ENCODE measurements around the gene RAB27A. TPM values are rescaled to one million over a fixed set of nuclear protein-coding genes. Genes with fewer than 3 reads are reported as not detected.

Gene RAB27A
- total and polyA plus RNA-seq, 5 experiments from 2014 or later, result 26.2 to 88.0 (median 35.0) TPM

- Mint-ChIP-seq H3K9me3 (peaks cover 0 to 3% (median 0%) of the 10 kb centered on the region in 9 donors), H3K36me3 (peaks cover under 1 to 13% (median 5%) of the 10 kb centered on the region in 3 donors), H3K27me3 (no peaks in the 10 kb centered on the region), H3K4me3 (no peak overlapping the region), H3K27ac (no peak overlapping the region), H3K4me1 (peaks cover 0 to 6% (median 0%) of the 10 kb centered on the region in 4 donors)
- DNase-seq, result no peak
- POLR2A ChIA-PET, result interaction anchor here (0.7 kb wide), 1 partner anchor 13 kb away, joined by 3 read pairs; no protein-coding TSS in a partner anchor
- ATAC-seq, result no peak
Measured at GRCh38 chr15:55204464-55204863, 85.1 kb downstream of the RAB27A start.

- no peak for ATAC-seq
- POLR2A ChIA-PET, result no interaction called here
- no peak for DNase-seq
- Mint-ChIP-seq H3K4me3 (no peak overlapping the region), H3K27ac (peak overlapping the region in 2 of 10 donors; percentile 7 to 30), H3K27me3 (no peaks in the 10 kb centered on the region), H3K36me3 (peaks cover 3 to 13% (median 4%) of the 10 kb centered on the region in 3 donors), H3K4me1 (peaks cover 0 to 3% (median 3%) of the 10 kb centered on the region in 4 donors), H3K9me3 (peaks cover 0 to 8% (median 0%) of the 10 kb centered on the region in 9 donors)
Measured at GRCh38 chr15:55202206-55202605, 87.4 kb downstream of the RAB27A start.

GRCh38 chr15:55198706-55199105 is 90.9 kb downstream of the RAB27A start:
- no peak for DNase-seq
- Mint-ChIP-seq H3K9me3 (peaks cover 0 to 8% (median 0%) of the 10 kb centered on the region in 9 donors), H3K4me1 (peaks cover 0 to 14% (median 3%) of the 10 kb centered on the region in 4 donors), H3K4me3 (peak overlapping the region in 7 of 10 donors; percentile 3 to 63 (median 31)), H3K27ac (peak overlapping the region in 8 of 10 donors; percentile 8 to 80 (median 55)), H3K27me3 (no peaks in the 10 kb centered on the region), H3K36me3 (peaks cover 0 to 4% (median 3%) of the 10 kb centered on the region in 3 donors)
- POLR2A ChIA-PET, result interaction anchor here (2.4 kb wide), 1 partner anchor 209 kb away, joined by 18 read pairs; the partner anchor contains the start of genes CCPG1 and PIERCE2
- ATAC-seq, result no peak

GRCh38 chr15:55197719-55198118 is 91.9 kb downstream of the RAB27A start:
- POLR2A ChIA-PET, result interaction anchor here (0.6 to 2.7 kb wide), 10 partner anchors 16 to 1047 kb away, joined by 3 to 49 read pairs (median 5); partner anchors contain the start of genes CCPG1, PIERCE2, PIGB and PIGBOS1
- Mint-ChIP-seq H3K9me3 (peaks cover 0 to 8% (median 0%) of the 10 kb centered on the region in 9 donors), H3K4me3 (no peak overlapping the region), H3K27ac (no peak overlapping the region), H3K27me3 (no peaks in the 10 kb centered on the region), H3K4me1 (peaks cover 0 to 17% (median 6%) of the 10 kb centered on the region in 4 donors), H3K36me3 (peaks cover 0 to 9% (median 4%) of the 10 kb centered on the region in 3 donors)
- DNase-seq (no peak), ATAC-seq (no peak)

- DNase-seq (no peak), ATAC-seq (peak in 1 of 2 donors; percentile 3)
- Mint-ChIP-seq H3K27me3 (no peaks in the 10 kb centered on the region), H3K4me3 (no peak overlapping the region), H3K36me3 (peaks cover 0 to 13% (median 4%) of the 10 kb centered on the region in 3 donors), H3K9me3 (peaks cover 0 to 8% (median 0%) of the 10 kb centered on the region in 9 donors), H3K27ac (no peak overlapping the region), H3K4me1 (peaks cover 3 to 17% (median 9%) of the 10 kb centered on the region in 4 donors)
- POLR2A ChIA-PET, result interaction anchor here (0.6 to 2.7 kb wide), 13 partner anchors 16 to 1048 kb away, joined by 3 to 49 read pairs (median 5); partner anchors contain the start of genes CCPG1, PIERCE2, PIGB and PIGBOS1
Measured at GRCh38 chr15:55197362-55197705, 92.3 kb downstream of the RAB27A start.

- Mint-ChIP-seq H3K9me3 (peaks cover 0 to 8% (median 0%) of the 10 kb centered on the region in 9 donors), H3K36me3 (peaks cover 0 to 16% (median 4%) of the 10 kb centered on the region in 3 donors), H3K27ac (no peak within 1 kb of the TSS), H3K27me3 (no peaks in the 10 kb centered on the region), H3K4me1 (peaks cover 9 to 19% (median 13%) of the 10 kb centered on the region in 4 donors), H3K4me3 (no peak within 1 kb of the TSS)
- DNase-seq (peak; percentile 88 to 99 (median 96)), ATAC-seq (peak; percentile 95 to 97)
- POLR2A ChIA-PET, result interaction anchor here (0.9 to 2.7 kb wide), 10 partner anchors 20 to 1048 kb away, joined by 3 to 49 read pairs (median 5); partner anchors contain the start of genes CCPG1, PIERCE2, PIGB and PIGBOS1
Measured at GRCh38 chr15:55196458-55197361, 92.9 kb downstream of the RAB27A start, which contains the start of gene RSL24D1. Gene RSL24D1, minus strand, starts transcription at chr15:55196941. Its CDS starts 51 bp downstream, at chr15:55196890.

- no peak for ATAC-seq
- Mint-ChIP-seq H3K9me3 (peaks cover 0 to 8% (median 0%) of the 10 kb centered on the region in 9 donors), H3K36me3 (peaks cover 3 to 23% (median 8%) of the 10 kb centered on the region in 3 donors)
Measured at GRCh38 chr15:55195996-55196395, 93.6 kb downstream of the RAB27A start.

GRCh38 chr15:55194256-55194655 is 95.4 kb downstream of the RAB27A start:
- peak overlapping the region in 3 of 10 donors; percentile 10 to 38 (median 13) for H3K4me3 Mint-ChIP-seq
- ATAC-seq (no peak), DNase-seq (no peak)
- POLR2A ChIA-PET, result interaction anchor here (0.6 kb wide), 1 partner anchor 100 kb away, joined by 4 read pairs; no protein-coding TSS in a partner anchor
- no peaks in the 10 kb centered on the region for H3K27me3 Mint-ChIP-seq
- H3K9me3 Mint-ChIP-seq, result peaks cover 0 to 3% (median 0%) of the 10 kb centered on the region in 9 donors
- peaks cover 16 to 29% (median 18%) of the 10 kb centered on the region in 4 donors for H3K4me1 Mint-ChIP-seq
- H3K27ac Mint-ChIP-seq, result peak overlapping the region in 5 of 10 donors; percentile 3 to 81 (median 27)
- H3K36me3 Mint-ChIP-seq, result peaks cover 8 to 41% (median 10%) of the 10 kb centered on the region in 3 donors

More at GRCh38 chr15:55195996-55196395, 93.6 kb downstream of the RAB27A start:
- POLR2A ChIA-PET, result interaction anchor here (1.2 to 2.7 kb wide), 4 partner anchors 71 to 212 kb away, joined by 5 to 49 read pairs (median 20); partner anchors contain the start of genes CCPG1, PIERCE2, PIGB and PIGBOS1
- Mint-ChIP-seq H3K4me3 (no peak overlapping the region), H3K27ac (no peak overlapping the region), H3K27me3 (no peaks in the 10 kb centered on the region), H3K4me1 (peaks cover 15 to 25% (median 17%) of the 10 kb centered on the region in 4 donors)
- DNase-seq, result peak in 1 of 10 donors; percentile 5

GRCh38 chr15:55186331-55186730 is 103.3 kb downstream of the RAB27A start:
- Mint-ChIP-seq H3K4me3 (no peak overlapping the region), H3K36me3 (peaks cover 9 to 95% (median 37%) of the 10 kb centered on the region in 3 donors), H3K27ac (peak overlapping the region in 5 of 10 donors; percentile 4 to 84 (median 45)), H3K4me1 (peaks cover 17 to 37% (median 33%) of the 10 kb centered on the region in 4 donors), H3K27me3 (no peaks in the 10 kb centered on the region), H3K9me3 (no peaks in the 10 kb centered on the region)
- DNase-seq, result no peak
- ATAC-seq, result no peak
- POLR2A ChIA-PET, result no interaction called here

GRCh38 chr15:55183679-55184078 is 105.9 kb downstream of the RAB27A start:
- no peak for DNase-seq
- no peak overlapping the region for H3K4me3 Mint-ChIP-seq
- POLR2A ChIA-PET, result no interaction called here
- H3K27me3 Mint-ChIP-seq, result no peaks in the 10 kb centered on the region
- no peak for ATAC-seq
- H3K9me3 Mint-ChIP-seq, result no peaks in the 10 kb centered on the region
- H3K4me1 Mint-ChIP-seq, result peaks cover 14 to 29% (median 26%) of the 10 kb centered on the region in 4 donors
- no peak overlapping the region for H3K27ac Mint-ChIP-seq
- H3K36me3 Mint-ChIP-seq, result peaks cover 13 to 92% (median 32%) of the 10 kb centered on the region in 3 donors

GRCh38 chr15:55179141-55179540 is 110.5 kb downstream of the RAB27A start:
- POLR2A ChIA-PET, result no interaction called here
- Mint-ChIP-seq H3K27ac (peak overlapping the region in 2 of 10 donors; percentile 9 to 22), H3K4me3 (no peak overlapping the region), H3K4me1 (peaks cover 0 to 4% (median 0%) of the 10 kb centered on the region in 4 donors), H3K27me3 (no peaks in the 10 kb centered on the region), H3K36me3 (peaks cover 15 to 75% (median 37%) of the 10 kb centered on the region in 3 donors), H3K9me3 (no peaks in the 10 kb centered on the region)
- DNase-seq (no peak), ATAC-seq (no peak)

- POLR2A ChIA-PET, result no interaction called here
- H3K27ac Mint-ChIP-seq, result no peak overlapping the region
- DNase-seq, result no peak
- H3K4me1 Mint-ChIP-seq, result no peaks in the 10 kb centered on the region
- H3K36me3 Mint-ChIP-seq, result peaks cover 0 to 16% (median 10%) of the 10 kb centered on the region in 3 donors
- ATAC-seq, result no peak
- H3K27me3 Mint-ChIP-seq, result no peaks in the 10 kb centered on the region
- no peaks in the 10 kb centered on the region for H3K9me3 Mint-ChIP-seq
- no peak overlapping the region for H3K4me3 Mint-ChIP-seq
Measured at GRCh38 chr15:55170361-55170760, 119.3 kb downstream of the RAB27A start.

Measured in naive thymus-derived CD8-positive, alpha-beta T cell (primary cell).